Karpas-422 (cell line): Measurements from ENCODE around the gene ZSCAN26. TPM values are rescaled to one million over a fixed set of nuclear protein-coding genes. Genes with fewer than 3 reads are reported as not detected.
A peak's percentile ranks its signal among the peaks of the same experiment; 100 is the strongest.

ENCODE experiments used
- DNase-seq: peaks from one replicate; pipeline ENCODE4 v3.0.0-alpha.2; 2015
- H2AFZ ChIP-seq: fragments of 200-600 bp; sonication (generic); 2 replicates; pipeline ENCODE4 v1.6.1; 2014; ENCODE audit warnings: antibody characterized with exemption, low read length, mixed read lengths
- H3K27ac ChIP-seq: fragments of 200-600 bp; sonication (generic); 2 replicates; pipeline ENCODE4 v1.5.1; 2014; ENCODE audit warnings: mild to moderate bottlenecking, low read length, moderate library complexity
- H3K27me3 ChIP-seq: fragments of 200-600 bp; sonication (generic); 2 replicates; pipeline ENCODE4 v1.6.1; 2014; ENCODE audit warnings: low read length, mixed read lengths
- H3K36me3 ChIP-seq: fragments of 200-600 bp; sonication (generic); 2 replicates; pipeline ENCODE4 v1.6.1; 2014; ENCODE audit warnings: low read length, mixed read lengths; ENCODE audit not compliant: insufficient read depth
- H3K4me1 ChIP-seq: fragments of 200-600 bp; sonication (generic); 2 replicates; pipeline ENCODE4 v1.6.1; 2014; ENCODE audit warnings: mild to moderate bottlenecking, low read length, mixed read lengths
- H3K4me2 ChIP-seq: fragments of 200-600 bp; sonication (generic); 2 replicates; pipeline ENCODE4 v1.6.1; 2014; ENCODE audit warnings: low read length, low read depth, mild to moderate bottlenecking; ENCODE audit not compliant: poor library complexity, severe bottlenecking
- H3K4me3 ChIP-seq: fragments of 200-600 bp; sonication (generic); 2 replicates; pipeline ENCODE4 v1.5.1; 2014; ENCODE audit warnings: mild to moderate bottlenecking, antibody characterized with exemption, low read length, mixed read lengths
- H3K79me2 ChIP-seq: fragments of 200-600 bp; sonication (generic); 2 replicates; pipeline ENCODE4 v1.6.1; 2014; ENCODE audit warnings: mild to moderate bottlenecking, low read length, mixed read lengths
- H3K9ac ChIP-seq: fragments of 200-600 bp; sonication (generic); 2 replicates; pipeline ENCODE4 v1.6.0; 2014; ENCODE audit warnings: low read length
- H3K9me2 ChIP-seq: fragments of 200-600 bp; sonication (generic), shearing (Covaris generic); replicated peaks from 2 replicates; pipeline ENCODE4 v1.6.0; 2014; ENCODE audit warnings: mild to moderate bottlenecking, low read length, moderate library complexity; ENCODE audit not compliant: insufficient read depth
- H3K9me3 ChIP-seq: fragments of 300-700, 200-600 bp; sonication (generic); 2 replicates; pipeline ENCODE4 v1.6.1; 2014; ENCODE audit warnings: low read length, mixed read lengths
- H4K20me1 ChIP-seq: fragments of 200-600 bp; sonication (generic); 2 replicates; pipeline ENCODE4 v1.6.1; 2014; ENCODE audit warnings: mild to moderate bottlenecking, antibody characterized with exemption, low read length, low read depth; ENCODE audit not compliant: insufficient read depth
- total RNA-seq: library from RNA; depleted of rRNA; stranded (reverse); fragments of >200 nt; shearing (Covaris generic); gene quantifications from 2 replicates; pipeline ENCODE4 v1.2.3, GENCODE V29; 2014; ENCODE audit warnings: low replicate concordance; rRNA removed

Gene ZSCAN26
- 16.8 and 19.2 TPM in 2 replicates for total RNA-seq

GRCh38 chr6:28266962-28267694 is at the start of gene ZSCAN26:
Gene ZSCAN26 (plus strand): TSS chr6:28267143. CDS start chr6:28271920, 4,777 bp downstream.
- Histone ChIP-seq H3K4me1 (peaks cover 17% of the 10 kb centered on the region), H3K9me3 (no peaks in the 10 kb centered on the region), H3K9ac (peak within 1 kb of the TSS; percentile 82)

GRCh38 chr6:28217890-28218289 is 49.1 kb upstream of the ZSCAN26 start:
- H3K4me1 ChIP-seq: peaks cover 28% of the 10 kb centered on the region

More at GRCh38 chr6:28266962-28267694, at the start of gene ZSCAN26:
- H4K20me1 ChIP-seq: no peaks in the 10 kb centered on the region
- peak within 1 kb of the TSS; percentile 57 for H3K27ac ChIP-seq
- no peaks in the 10 kb centered on the region for H3K27me3 ChIP-seq
- H3K4me2 ChIP-seq: peak within 1 kb of the TSS; percentile 94
- peak within 1 kb of the TSS; percentile 93 for H2AFZ ChIP-seq
- no peaks in the 10 kb centered on the region for H3K9me2 ChIP-seq
- no peaks in the 10 kb centered on the region for H3K36me3 ChIP-seq
- peak; percentile 97 for DNase-seq
- peaks cover 43% of the 10 kb centered on the region for H3K79me2 ChIP-seq
- H3K4me3 ChIP-seq: peak within 1 kb of the TSS; percentile 87

GRCh38 chr6:28218312-28219248 is 48.4 kb upstream of the ZSCAN26 start:
- Histone ChIP-seq H3K4me3 (peak overlapping the region; percentile 67), H3K4me1 (peaks cover 22% of the 10 kb centered on the region), H3K36me3 (no peaks in the 10 kb centered on the region), H4K20me1 (no peaks in the 10 kb centered on the region), H3K27me3 (no peaks in the 10 kb centered on the region), H3K79me2 (no peaks in the 10 kb centered on the region), H3K9me3 (no peaks in the 10 kb centered on the region), H3K9ac (peak overlapping the region; percentile 73), H3K27ac (no peak overlapping the region), H2AFZ (peak overlapping the region; percentile 96), H3K9me2 (no peaks in the 10 kb centered on the region), H3K4me2 (peak overlapping the region; percentile 86)
- DNase-seq: peak; percentile 81

More at GRCh38 chr6:28217890-28218289, 49.1 kb upstream of the ZSCAN26 start:
- Histone ChIP-seq H3K27me3 (no peaks in the 10 kb centered on the region), H2AFZ (no peak overlapping the region), H3K9me3 (no peaks in the 10 kb centered on the region), H3K27ac (no peak overlapping the region), H3K9me2 (no peaks in the 10 kb centered on the region), H4K20me1 (no peaks in the 10 kb centered on the region), H3K36me3 (no peaks in the 10 kb centered on the region), H3K4me2 (peak overlapping the region; percentile 86), H3K79me2 (no peaks in the 10 kb centered on the region), H3K4me3 (peak overlapping the region; percentile 67; the same call in 1 of the 2 replicates), H3K9ac (peak overlapping the region; percentile 73)
- DNase-seq: no peak

GRCh38 chr6:28220257-28221133 is 46.4 kb upstream of the ZSCAN26 start:
- no peaks in the 10 kb centered on the region for H3K27me3 ChIP-seq
- no peak overlapping the region for H3K27ac ChIP-seq
- H3K79me2 ChIP-seq: peaks cover 10% of the 10 kb centered on the region
- DNase-seq: no peak
- H3K9me3 ChIP-seq: no peaks in the 10 kb centered on the region
- H4K20me1 ChIP-seq: no peaks in the 10 kb centered on the region
- H3K4me3 ChIP-seq: no peak overlapping the region
- no peak overlapping the region for H3K9ac ChIP-seq
- H2AFZ ChIP-seq: no peak overlapping the region; the same call in 1 of the 2 replicates
- H3K4me2 ChIP-seq: no peak overlapping the region
- peaks cover 32% of the 10 kb centered on the region for H3K4me1 ChIP-seq
- no peaks in the 10 kb centered on the region for H3K9me2 ChIP-seq
- no peaks in the 10 kb centered on the region for H3K36me3 ChIP-seq

- Histone ChIP-seq H3K79me2 (peaks cover 42% of the 10 kb centered on the region), H4K20me1 (no peaks in the 10 kb centered on the region; the same call in 1 of the 2 replicates), H3K4me2 (peak overlapping the region; percentile 98), H3K4me1 (peaks cover 34% of the 10 kb centered on the region), H3K9me2 (no peaks in the 10 kb centered on the region), H3K27me3 (no peaks in the 10 kb centered on the region), H3K9me3 (no peaks in the 10 kb centered on the region), H2AFZ (peak overlapping the region; percentile 83), H3K36me3 (peaks cover 26% of the 10 kb centered on the region), H3K4me3 (peak overlapping the region; percentile 98), H3K9ac (peak overlapping the region; percentile 92), H3K27ac (peak overlapping the region; percentile 18)
- DNase-seq: no peak
Measured at GRCh38 chr6:28224131-28225055, 42.5 kb upstream of the ZSCAN26 start.

GRCh38 chr6:28225056-28225834 is 41.7 kb upstream of the ZSCAN26 start, which contains the start of gene ZSCAN9:
Gene ZSCAN9 (plus strand): TSS chr6:28225275. CDS start chr6:28227085, 1,810 bp downstream.
- Histone ChIP-seq H3K27me3 (no peaks in the 10 kb centered on the region), H3K4me1 (peaks cover 28% of the 10 kb centered on the region), H2AFZ (peak within 1 kb of the TSS; percentile 83), H3K9me2 (no peaks in the 10 kb centered on the region), H3K36me3 (peaks cover 34% of the 10 kb centered on the region), H3K4me3 (peak within 1 kb of the TSS; percentile 98), H3K4me2 (peak within 1 kb of the TSS; percentile 98), H3K27ac (peak within 1 kb of the TSS; percentile 18), H3K9ac (peak within 1 kb of the TSS; percentile 92), H3K79me2 (peaks cover 43% of the 10 kb centered on the region), H4K20me1 (no peaks in the 10 kb centered on the region; the same call in 1 of the 2 replicates), H3K9me3 (no peaks in the 10 kb centered on the region)
- peak; percentile 94 for DNase-seq
